Measurements from ENCODE around the gene ADAMTS17.

ADAMTS17 gene

GRCh38 chr15:100241572-100242482 lies 99.9 kb downstream of the ADAMTS17 start:
- no peaks in the 10 kb centered on the region for H3K27me3 ChIP-seq (ENCODE audit: control insufficient read depth, insufficient read depth, low read length)
- H3K36me3 ChIP-seq (ENCODE audit: control insufficient read depth, insufficient read depth, low read length) = no peaks in the 10 kb centered on the region
- no peaks in the 10 kb centered on the region for H3K9me3 ChIP-seq (ENCODE audit: control insufficient read depth, insufficient read depth, low read length)
- H3K4me3 ChIP-seq (ENCODE audit: low read depth, low read length) = no peak overlapping the region
- H3K9ac ChIP-seq (ENCODE audit: low read depth, low read length) = no peak overlapping the region
- H3K4me1 ChIP-seq (ENCODE audit: control insufficient read depth, insufficient read depth, low read length) = no peaks in the 10 kb centered on the region

- H3K9ac ChIP-seq (ENCODE audit: low read depth, low read length) = no peak overlapping the region
- H3K9me3 ChIP-seq (ENCODE audit: control insufficient read depth, insufficient read depth, low read length) = no peaks in the 10 kb centered on the region
- no peaks in the 10 kb centered on the region for H3K4me1 ChIP-seq (ENCODE audit: control insufficient read depth, insufficient read depth, low read length)
- no peaks in the 10 kb centered on the region for H3K36me3 ChIP-seq (ENCODE audit: control insufficient read depth, insufficient read depth, low read length)
- H3K4me3 ChIP-seq (ENCODE audit: low read depth, low read length) = no peak overlapping the region
- no peaks in the 10 kb centered on the region for H3K27me3 ChIP-seq (ENCODE audit: control insufficient read depth, insufficient read depth, low read length)
These were observed 104.6 kb downstream of the ADAMTS17 start for GRCh38 chr15:100236981-100237720.

GRCh38 chr15:100235030-100235617 lies 106.7 kb downstream of the ADAMTS17 start:
- H3K9me3 ChIP-seq (ENCODE audit: control insufficient read depth, insufficient read depth, low read length) = no peaks in the 10 kb centered on the region
- no peaks in the 10 kb centered on the region for H3K4me1 ChIP-seq (ENCODE audit: control insufficient read depth, insufficient read depth, low read length)

GRCh38 chr15:100234158-100235029 lies 107.4 kb downstream of the ADAMTS17 start:
- no peaks in the 10 kb centered on the region for H3K27me3 ChIP-seq (ENCODE audit: control insufficient read depth, insufficient read depth, low read length)
- no peak overlapping the region for H3K4me3 ChIP-seq (ENCODE audit: low read depth, low read length)
- H3K4me1 ChIP-seq (ENCODE audit: control insufficient read depth, insufficient read depth, low read length) = no peaks in the 10 kb centered on the region
- H3K36me3 ChIP-seq (ENCODE audit: control insufficient read depth, insufficient read depth, low read length) = no peaks in the 10 kb centered on the region
- H3K9me3 ChIP-seq (ENCODE audit: control insufficient read depth, insufficient read depth, low read length) = no peaks in the 10 kb centered on the region
- no peak overlapping the region for H3K9ac ChIP-seq (ENCODE audit: low read depth, low read length)

More at GRCh38 chr15:100235030-100235617, 106.7 kb downstream of the ADAMTS17 start:
- no peaks in the 10 kb centered on the region for H3K36me3 ChIP-seq (ENCODE audit: control insufficient read depth, insufficient read depth, low read length)
- no peak overlapping the region for H3K4me3 ChIP-seq (ENCODE audit: low read depth, low read length)
- H3K9ac ChIP-seq (ENCODE audit: low read depth, low read length) = no peak overlapping the region
- no peaks in the 10 kb centered on the region for H3K27me3 ChIP-seq (ENCODE audit: control insufficient read depth, insufficient read depth, low read length)

- no peaks in the 10 kb centered on the region for H3K27me3 ChIP-seq (ENCODE audit: control insufficient read depth, insufficient read depth, low read length)
- H3K36me3 ChIP-seq (ENCODE audit: control insufficient read depth, insufficient read depth, low read length) = no peaks in the 10 kb centered on the region
- no peaks in the 10 kb centered on the region for H3K9me3 ChIP-seq (ENCODE audit: control insufficient read depth, insufficient read depth, low read length)
- no peaks in the 10 kb centered on the region for H3K4me1 ChIP-seq (ENCODE audit: control insufficient read depth, insufficient read depth, low read length)
- H3K9ac ChIP-seq (ENCODE audit: low read depth, low read length) = no peak overlapping the region
- H3K4me3 ChIP-seq (ENCODE audit: low read depth, low read length) = no peak overlapping the region
These were observed 111.0 kb downstream of the ADAMTS17 start for GRCh38 chr15:100230784-100231183.

GRCh38 chr15:100229181-100230163 lies 112.3 kb downstream of the ADAMTS17 start:
- H3K4me1 ChIP-seq (ENCODE audit: control insufficient read depth, insufficient read depth, low read length) = no peaks in the 10 kb centered on the region
- no peak overlapping the region for H3K9ac ChIP-seq (ENCODE audit: low read depth, low read length)
- no peak overlapping the region for H3K4me3 ChIP-seq (ENCODE audit: low read depth, low read length)
- no peaks in the 10 kb centered on the region for H3K9me3 ChIP-seq (ENCODE audit: control insufficient read depth, insufficient read depth, low read length)
- no peaks in the 10 kb centered on the region for H3K27me3 ChIP-seq (ENCODE audit: control insufficient read depth, insufficient read depth, low read length)
- no peaks in the 10 kb centered on the region for H3K36me3 ChIP-seq (ENCODE audit: control insufficient read depth, insufficient read depth, low read length)

- H3K36me3 ChIP-seq (ENCODE audit: control insufficient read depth, insufficient read depth, low read length) = no peaks in the 10 kb centered on the region
- H3K4me1 ChIP-seq (ENCODE audit: control insufficient read depth, insufficient read depth, low read length) = no peaks in the 10 kb centered on the region
- H3K9ac ChIP-seq (ENCODE audit: low read depth, low read length) = no peak overlapping the region
- no peak overlapping the region for H3K4me3 ChIP-seq (ENCODE audit: low read depth, low read length)
- H3K9me3 ChIP-seq (ENCODE audit: control insufficient read depth, insufficient read depth, low read length) = no peaks in the 10 kb centered on the region
- H3K27me3 ChIP-seq (ENCODE audit: control insufficient read depth, insufficient read depth, low read length) = no peaks in the 10 kb centered on the region
These were observed 114.0 kb downstream of the ADAMTS17 start for GRCh38 chr15:100227781-100228180.

- no peaks in the 10 kb centered on the region for H3K36me3 ChIP-seq (ENCODE audit: control insufficient read depth, insufficient read depth, low read length)
- no peaks in the 10 kb centered on the region for H3K27me3 ChIP-seq (ENCODE audit: control insufficient read depth, insufficient read depth, low read length)
- no peak overlapping the region for H3K9ac ChIP-seq (ENCODE audit: low read depth, low read length)
- H3K4me1 ChIP-seq (ENCODE audit: control insufficient read depth, insufficient read depth, low read length) = no peaks in the 10 kb centered on the region
- H3K9me3 ChIP-seq (ENCODE audit: control insufficient read depth, insufficient read depth, low read length) = no peaks in the 10 kb centered on the region
- no peak overlapping the region for H3K4me3 ChIP-seq (ENCODE audit: low read depth, low read length)
These were observed 115.7 kb downstream of the ADAMTS17 start for GRCh38 chr15:100226107-100226506.

- Histone ChIP-seq H3K36me3 (ENCODE audit: control insufficient read depth, insufficient read depth, low read length) (no peaks in the 10 kb centered on the region), H3K4me1 (ENCODE audit: control insufficient read depth, insufficient read depth, low read length) (no peaks in the 10 kb centered on the region), H3K9me3 (ENCODE audit: control insufficient read depth, insufficient read depth, low read length) (no peaks in the 10 kb centered on the region), H3K27me3 (ENCODE audit: control insufficient read depth, insufficient read depth, low read length) (no peaks in the 10 kb centered on the region), H3K9ac (ENCODE audit: low read depth, low read length) (no peak overlapping the region), H3K4me3 (ENCODE audit: low read depth, low read length) (no peak overlapping the region)
These were observed 117.3 kb downstream of the ADAMTS17 start for GRCh38 chr15:100224206-100225185.

GRCh38 chr15:100222349-100222715 lies 119.4 kb downstream of the ADAMTS17 start:
- no peaks in the 10 kb centered on the region for H3K36me3 ChIP-seq (ENCODE audit: control insufficient read depth, insufficient read depth, low read length)
- H3K27me3 ChIP-seq (ENCODE audit: control insufficient read depth, insufficient read depth, low read length) = no peaks in the 10 kb centered on the region
- H3K4me1 ChIP-seq (ENCODE audit: control insufficient read depth, insufficient read depth, low read length) = no peaks in the 10 kb centered on the region
- no peak overlapping the region for H3K4me3 ChIP-seq (ENCODE audit: low read depth, low read length)
- H3K9me3 ChIP-seq (ENCODE audit: control insufficient read depth, insufficient read depth, low read length) = no peaks in the 10 kb centered on the region
- no peak overlapping the region for H3K9ac ChIP-seq (ENCODE audit: low read depth, low read length)
